Stomach (tissue), 9 donors: Measurements from ENCODE around the gene RND2. TPM values are rescaled to one million over a fixed set of nuclear protein-coding genes. Genes with fewer than 3 reads are reported as not detected.

Experiments used
- DNase-seq, 2 donors: peaks; one replicate each; pipeline versions ENCODE4 v3.0.0 to v3.0.0-alpha.2; 2013 to 2019
- H3K27ac ChIP-seq, 5 donors: fragments of 200-600 bp in 4 of 5; sonication (generic) in 4 of 5; one replicate each; pipeline ENCODE4 v1.5.1; 2013 to 2019; ENCODE audit warnings: mild to moderate bottlenecking in 1 of 5, moderate library complexity in 1 of 5
- H3K27me3 ChIP-seq, 3 donors: fragments of 200-600 bp; sonication (generic); one replicate each; pipeline ENCODE4 v1.5.1; 2017 to 2019; ENCODE audit warnings: mixed run types in 1 of 3
- H3K36me3 ChIP-seq, 4 donors: fragments of 200-600 bp; sonication (generic); 1 replicate in 3 of 4; 2 replicates in 1 of 4; pipeline ENCODE4 v1.5.1; 2016 to 2019
- H3K4me1 ChIP-seq, 4 donors: fragments of 200-600 bp; sonication (generic); one replicate each; pipeline ENCODE4 v1.5.1; 2016 to 2019
- H3K4me3 ChIP-seq, 4 donors: fragments of 200-600 bp; sonication (generic) in 3 of 4; one replicate each; pipeline ENCODE4 v1.5.1; 2016 to 2019; ENCODE audit warnings: mild to moderate bottlenecking in 1 of 4
- H3K9me3 ChIP-seq, 4 donors: fragments of 200-600 bp; sonication (generic); one replicate each; pipeline ENCODE4 v1.5.1; 2016 to 2019
- EP300 ChIP-seq: sonication (generic); formaldehyde crosslinking; IDR thresholded peaks from one replicate; pipeline ENCODE4 v1.6.1; 2017; ENCODE audit warnings: antibody characterized with exemption
- POLR2A ChIP-seq, 4 donors: fragments of 450-650 bp; IDR thresholded peaks; one replicate each; pipeline ENCODE4 v1.6.1; 2016; ENCODE audit warnings: antibody characterized with exemption in 4 of 4, control low read depth in 2 of 4, mild to moderate bottlenecking in 1 of 4, moderate library complexity in 1 of 4
- POLR2AphosphoS5 ChIP-seq, 3 donors: sonication (generic); formaldehyde crosslinking; IDR thresholded peaks; one replicate each; pipeline ENCODE4 v1.6.1; 2016; ENCODE audit warnings: antibody characterized with exemption in 3 of 3
- WGBS, 5 donors: extraction: QIAGEN DNeasy Blood & Tissue Kit in 3 of 5; methylation state at CpG; one replicate each; pipeline versions ENCODE4 v1.1.5 to v1.1.7; 2013 to 2018; 5-methylcytosine and 5-hydroxymethylcytosine counted together
- intact Hi-C: fragments of 100-400 bp; cut with DNase I; formaldehyde crosslinking; loops from one replicate; pipeline ENCODE4 v1.15.1; 2023; ENCODE audit warnings: low total_unique reads
- polyA plus RNA-seq, 3 donors: library from polyadenylated mRNA; stranded (reverse); fragments of 200-250 nt; gene quantifications; one replicate each; pipeline ENCODE4 v1.2.3, GENCODE V29; 2013
- total RNA-seq, 5 donors: library from RNA; depleted of rRNA; stranded (reverse); fragments of >200 nt; gene quantifications; one replicate each; pipeline versions ENCODE4 v1.1.0 to v1.2.3, GENCODE V29; 2014 to 2016
- TF ChIP-seq, protein P1 (sequence below), 7 experiments: fragments of 450-650 bp in 4 of 7; fragments of 200-600 bp in 3 of 7; sonication (generic) in 3 of 7; IDR thresholded peaks; one replicate each; pipeline ENCODE4 v1.5.1; 2016 to 2019; ENCODE audit warnings: antibody characterized with exemption in 7 of 7, control low read depth in 2 of 7, mild to moderate bottlenecking in 1 of 7
- donor health status: healthy with polysubstance abuse.
- donor health status: Bipolar disorder and iron deficiency.
- donor health status: healthy.

The RND2 gene
- total and polyA plus RNA-seq, 8 donors, result 0.37 to 5.8 (median 1.2) TPM; not detected in 1

DNA sequence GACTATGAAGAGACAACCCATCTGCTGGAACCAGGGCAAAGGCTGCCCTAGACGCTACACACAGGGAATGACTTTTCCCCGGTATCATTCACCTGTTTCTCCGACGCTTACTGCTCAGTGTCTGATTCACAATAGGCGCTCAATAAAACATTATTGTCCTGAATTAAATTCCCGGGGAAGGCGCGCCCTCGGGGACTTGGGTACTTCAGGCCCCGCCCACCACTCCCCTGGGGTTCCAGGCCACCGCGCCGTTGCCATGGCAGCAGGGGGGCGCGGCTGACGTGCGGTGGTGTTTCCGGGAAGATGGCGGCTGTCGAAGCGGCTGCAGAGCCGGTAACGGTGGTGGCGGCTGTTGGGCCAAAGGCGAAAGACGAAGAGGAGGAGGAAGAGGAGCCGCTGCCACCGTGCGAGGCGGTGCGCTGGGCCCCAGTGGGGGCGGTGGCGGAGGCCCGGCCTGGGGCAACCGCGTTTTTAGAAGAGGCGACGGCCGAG lies 44.7 kb upstream of the RND2 start, which contains the start of gene RUNDC1:
TSS of gene RUNDC1 (plus strand) at position 292 of the 492 bp plus-strand sequence. CDS start at position 304, 12 bp downstream.
- 0 to 1% (median 0%) methylated on average over 25 to 39 of the region's 39 CpGs for WGBS, 5 donors
- Histone ChIP-seq H3K4me1 (peaks cover 25 to 58% (median 46%) of the 10 kb centered on the region in 4 donors), H3K9me3 (no peaks in the 10 kb centered on the region), H3K27me3 (no peaks in the 10 kb centered on the region), H3K27ac (peak within 1 kb of the TSS; percentile 90 to 93 (median 91)), H3K4me3 (peak within 1 kb of the TSS; percentile 83 to 97 (median 93)), H3K36me3 (peaks cover 0 to 14% (median 2%) of the 10 kb centered on the region in 4 donors)
- DNase-seq, result peak; percentile 97
- intact Hi-C loops, result no loop called here
- TF ChIP-seq, protein P1, sequence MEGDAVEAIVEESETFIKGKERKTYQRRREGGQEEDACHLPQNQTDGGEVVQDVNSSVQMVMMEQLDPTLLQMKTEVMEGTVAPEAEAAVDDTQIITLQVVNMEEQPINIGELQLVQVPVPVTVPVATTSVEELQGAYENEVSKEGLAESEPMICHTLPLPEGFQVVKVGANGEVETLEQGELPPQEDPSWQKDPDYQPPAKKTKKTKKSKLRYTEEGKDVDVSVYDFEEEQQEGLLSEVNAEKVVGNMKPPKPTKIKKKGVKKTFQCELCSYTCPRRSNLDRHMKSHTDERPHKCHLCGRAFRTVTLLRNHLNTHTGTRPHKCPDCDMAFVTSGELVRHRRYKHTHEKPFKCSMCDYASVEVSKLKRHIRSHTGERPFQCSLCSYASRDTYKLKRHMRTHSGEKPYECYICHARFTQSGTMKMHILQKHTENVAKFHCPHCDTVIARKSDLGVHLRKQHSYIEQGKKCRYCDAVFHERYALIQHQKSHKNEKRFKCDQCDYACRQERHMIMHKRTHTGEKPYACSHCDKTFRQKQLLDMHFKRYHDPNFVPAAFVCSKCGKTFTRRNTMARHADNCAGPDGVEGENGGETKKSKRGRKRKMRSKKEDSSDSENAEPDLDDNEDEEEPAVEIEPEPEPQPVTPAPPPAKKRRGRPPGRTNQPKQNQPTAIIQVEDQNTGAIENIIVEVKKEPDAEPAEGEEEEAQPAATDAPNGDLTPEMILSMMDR (IDR thresholded peaks at IDR 0.05), result no peak
- TF ChIP-seq POLR2AphosphoS5 (IDR thresholded peaks at IDR 0.05) (peak; percentile 24 to 93 (median 86)), EP300 (no peak), POLR2A (IDR thresholded peaks at IDR 0.05) (peak in 1 of 4 donors; percentile 45)

DNA sequence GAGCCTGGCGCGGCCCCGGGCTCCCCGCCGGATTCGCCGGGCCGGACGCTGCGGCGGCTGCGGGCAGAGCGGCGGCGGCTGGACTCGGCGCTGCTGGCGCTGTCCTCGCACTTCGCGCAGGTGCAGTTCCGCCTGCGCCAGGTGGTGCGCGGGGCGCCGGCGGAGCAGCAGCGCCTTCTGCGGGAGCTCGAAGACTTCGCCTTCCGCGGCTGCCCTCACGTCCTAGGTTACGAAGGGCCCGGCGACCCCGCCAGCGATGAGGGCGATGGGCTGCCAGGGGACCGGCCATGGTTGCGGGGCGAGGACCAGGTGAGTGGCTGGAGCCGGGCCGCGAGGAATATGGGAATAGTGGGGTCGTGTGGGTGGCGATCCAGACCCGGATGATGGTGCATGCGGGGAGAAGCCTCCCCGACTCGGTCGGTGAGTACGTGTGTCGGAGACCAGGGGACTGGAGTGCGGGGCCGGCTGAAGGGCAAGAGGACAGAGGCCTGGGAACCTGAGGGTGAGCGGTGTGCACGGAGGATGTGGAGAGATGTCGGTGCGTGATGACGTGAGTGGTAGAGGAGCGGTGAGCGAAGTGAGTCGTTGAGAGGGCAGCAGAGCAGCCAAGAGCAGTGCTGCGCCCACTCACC lies 44.1 kb upstream of the RND2 start:
- Histone ChIP-seq H3K4me1 (peaks cover 26 to 64% (median 49%) of the 10 kb centered on the region in 4 donors), H3K9me3 (no peaks in the 10 kb centered on the region), H3K4me3 (peak overlapping the region; percentile 83 to 97 (median 93)), H3K36me3 (peaks cover 0 to 19% (median 4%) of the 10 kb centered on the region in 4 donors), H3K27ac (peak overlapping the region; percentile 90 to 93 (median 91)), H3K27me3 (no peaks in the 10 kb centered on the region)
- intact Hi-C loops, result no loop called here
- peak; percentile 61 to 82 for DNase-seq
- WGBS, 5 donors, result 0 to 1% (median 1%) methylated on average over 48 to 67 of the region's 67 CpGs
- no peak for TF ChIP-seq EP300
- TF ChIP-seq POLR2A (IDR thresholded peaks at IDR 0.05), result no peak
- peak in 1 of 3 donors; percentile 5 for TF ChIP-seq POLR2AphosphoS5 (IDR thresholded peaks at IDR 0.05)
- TF ChIP-seq, protein P1 (IDR thresholded peaks at IDR 0.05), result peak in 1 of 7 experiments; percentile 14

DNA sequence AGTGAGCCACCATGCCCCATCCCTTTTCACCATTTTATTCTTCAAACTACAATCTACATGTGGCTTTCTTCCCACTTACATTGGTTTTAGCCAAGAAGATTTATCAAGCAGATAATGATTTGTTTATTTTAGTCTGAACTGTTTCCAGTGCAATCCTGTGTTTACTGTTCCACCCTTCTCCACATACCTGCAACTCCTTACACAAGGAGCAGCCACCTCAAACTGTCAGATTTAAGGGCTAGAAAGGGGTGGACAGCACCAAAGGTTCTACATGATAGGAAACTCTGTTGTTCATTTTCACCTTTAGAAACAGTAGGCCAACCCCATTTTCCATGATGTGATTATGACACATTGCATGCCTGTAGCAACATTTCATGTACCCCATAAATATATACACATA lies 42.8 kb upstream of the RND2 start:
- intact Hi-C loops, result no loop called here
- no peak for DNase-seq
- peaks cover 26 to 74% (median 51%) of the 10 kb centered on the region in 4 donors for H3K4me1 ChIP-seq
- no peaks in the 10 kb centered on the region for H3K9me3 ChIP-seq
- H3K27ac ChIP-seq, result peak overlapping the region; percentile 33 to 93 (median 90)
- H3K36me3 ChIP-seq, result peaks cover 1 to 33% (median 18%) of the 10 kb centered on the region in 4 donors
- no peaks in the 10 kb centered on the region for H3K27me3 ChIP-seq
- TF ChIP-seq EP300 (no peak), POLR2A (IDR thresholded peaks at IDR 0.05) (no peak), POLR2AphosphoS5 (IDR thresholded peaks at IDR 0.05) (no peak)
- TF ChIP-seq, protein P1 (IDR thresholded peaks at IDR 0.05), result no peak
- peak overlapping the region in 2 of 4 donors; percentile 83 to 94 for H3K4me3 ChIP-seq

DNA sequence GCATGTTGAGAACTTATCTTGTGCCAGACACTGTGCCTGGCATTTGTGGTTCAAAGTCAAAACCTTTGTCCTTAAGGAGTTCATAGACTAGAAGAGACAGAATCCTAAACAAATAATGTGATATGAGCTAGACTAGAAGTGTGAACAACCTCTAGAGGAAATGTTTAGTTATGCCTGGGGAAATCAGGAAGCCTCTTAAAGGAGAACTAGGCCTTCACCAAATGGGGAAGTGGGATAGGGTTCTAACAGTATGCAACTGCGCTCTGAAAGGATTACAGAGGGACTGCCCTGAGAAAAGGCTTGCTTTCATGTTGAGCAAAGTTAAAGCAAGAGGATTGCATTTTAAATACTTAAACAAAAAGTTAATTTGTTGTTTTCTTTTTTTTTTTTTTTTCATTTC lies 39.8 kb upstream of the RND2 start:
- Histone ChIP-seq H3K27ac (peak overlapping the region in 4 of 5 donors; percentile 57 to 82 (median 70)), H3K4me3 (no peak overlapping the region), H3K36me3 (peaks cover 27 to 63% (median 48%) of the 10 kb centered on the region in 4 donors), H3K27me3 (no peaks in the 10 kb centered on the region), H3K9me3 (no peaks in the 10 kb centered on the region), H3K4me1 (peaks cover 17 to 68% (median 41%) of the 10 kb centered on the region in 4 donors)
- WGBS, 5 donors, result 0 to 73% (median 0%) methylated on average over 1 of the region's 1 CpG
- TF ChIP-seq, protein P1 (IDR thresholded peaks at IDR 0.05), result no peak
- TF ChIP-seq POLR2AphosphoS5 (IDR thresholded peaks at IDR 0.05), result peak in 1 of 3 donors; percentile 6
- peak in 1 of 2 donors; percentile 38 for DNase-seq
- intact Hi-C loops, result no loop called here
